MM.1S (cell line): Measurements from ENCODE around the gene SHANK3.

Source experiments
- CTCF ChIP-seq: fragments of 300-600 bp; sonication (generic); IDR thresholded peaks from 2 replicates; pipeline ENCODE4 v1.5.1; 2016; ENCODE audit warnings: antibody characterized with exemption, low read length, mixed read lengths
- EZH2 ChIP-seq: fragments of 300-600 bp; sonication (generic); optimal IDR thresholded peaks from 2 replicates; pipeline ENCODE3; 2017; ENCODE audit warnings: low read depth, mild to moderate bottlenecking, antibody characterized with exemption, low read length, mixed read lengths
- EZH2phosphoT487 ChIP-seq: fragments of 300-600 bp; sonication (generic); IDR thresholded peaks from 2 replicates; pipeline ENCODE4 v1.6.1; 2018; ENCODE audit warnings: antibody characterized with exemption, low read length

GRCh38 chr22:50701428-50702154, 29.0 kb downstream of the SHANK3 start:
- no peak for TF ChIP-seq CTCF
- TF ChIP-seq EZH2 = no peak
- no peak for TF ChIP-seq EZH2phosphoT487
